Epithelial cell of proximal tubule (primary cell): Measurements from ENCODE around the gene TCP11L1. TPM values are rescaled to one million over a fixed set of nuclear protein-coding genes. Genes with fewer than 3 reads are reported as not detected.

Source experiments
- DNase-seq: peaks from one replicate; pipeline ENCODE4 v3.0.0-alpha.2; 2011; ENCODE audit warnings: low read depth
- H3K4me3 ChIP-seq: 2 replicates; pipeline ENCODE4 v1.5.1; 2011; ENCODE audit warnings: low read depth, mild to moderate bottlenecking, low read length
- CTCF ChIP-seq: conservative IDR thresholded peaks from 2 replicates; pipeline ENCODE4 v1.5.1; 2012; ENCODE audit warnings: low read depth, mild to moderate bottlenecking, low read length
- total RNA-seq: library from RNA; depleted of rRNA; stranded (reverse); fragments of >200 nt; gene quantifications from 2 replicates; pipeline ENCODE4 v1.2.3, GENCODE V29; 2015

Gene TCP11L1
- total RNA-seq, 1 donor from 2014 or later = 15.2 TPM

- peak overlapping the region; percentile 68 for H3K4me3 ChIP-seq
- TF ChIP-seq CTCF = no peak
- no peak for DNase-seq
Measured at GRCh38 chr11:33017478-33017877, 21.9 kb upstream of the TCP11L1 start.

- no peak for TF ChIP-seq CTCF
- peak overlapping the region; percentile 68 for H3K4me3 ChIP-seq
- no peak for DNase-seq
Measured at GRCh38 chr11:33017965-33018364, 21.4 kb upstream of the TCP11L1 start.

GRCh38 chr11:33018840-33019239, 20.5 kb upstream of the TCP11L1 start:
- no peak for DNase-seq
- TF ChIP-seq CTCF = no peak

GRCh38 chr11:33021501-33021900, 17.9 kb upstream of the TCP11L1 start:
- no peak for DNase-seq
- TF ChIP-seq CTCF = no peak
- no peak overlapping the region for H3K4me3 ChIP-seq

More at GRCh38 chr11:33018840-33019239, 20.5 kb upstream of the TCP11L1 start:
- no peak overlapping the region for H3K4me3 ChIP-seq

GRCh38 chr11:33021937-33022336, 17.4 kb upstream of the TCP11L1 start:
- DNase-seq = no peak
- TF ChIP-seq CTCF = no peak
- H3K4me3 ChIP-seq = no peak overlapping the region

- TF ChIP-seq CTCF = no peak
- H3K4me3 ChIP-seq = no peak overlapping the region
- no peak for DNase-seq
Measured at GRCh38 chr11:33025339-33025722, 14.0 kb upstream of the TCP11L1 start.

- no peak for TF ChIP-seq CTCF
- no peak overlapping the region for H3K4me3 ChIP-seq
- no peak for DNase-seq
Measured at GRCh38 chr11:33027233-33027632, 12.1 kb upstream of the TCP11L1 start.
